GM10248 (cell line): Measurements from ENCODE around the gene LSM3.

Experiments
- CTCF ChIA-PET: fragments of 300-600 bp; sonication (Branson Sonifier 250); formaldehyde crosslinking; extraction: SDS; loops from one replicate; lab custom pipeline; 2021; ENCODE audit warnings: antibody characterized with exemption; lab: Yijun Ruan, JAX
- POLR2A ChIA-PET: fragments of 350-650 bp; sonication (Branson Sonifier 250); formaldehyde crosslinking; extraction: SDS; loops from one replicate; lab custom pipeline; 2020; ENCODE audit warnings: antibody characterized with exemption; lab: Yijun Ruan, JAX
- DNase-seq: peaks from one replicate; pipeline ENCODE4 v3.0.0; 2012; ENCODE audit errors: extremely low spot score
- TF ChIP-seq, protein P1 (sequence below): IDR thresholded peaks from 2 replicates; pipeline ENCODE4 v1.5.1; 2012; ENCODE audit warnings: mild to moderate bottlenecking, low read depth; ENCODE audit errors: extremely low read depth, missing control alignments, control extremely low read depth

The LSM3 gene

DNA sequence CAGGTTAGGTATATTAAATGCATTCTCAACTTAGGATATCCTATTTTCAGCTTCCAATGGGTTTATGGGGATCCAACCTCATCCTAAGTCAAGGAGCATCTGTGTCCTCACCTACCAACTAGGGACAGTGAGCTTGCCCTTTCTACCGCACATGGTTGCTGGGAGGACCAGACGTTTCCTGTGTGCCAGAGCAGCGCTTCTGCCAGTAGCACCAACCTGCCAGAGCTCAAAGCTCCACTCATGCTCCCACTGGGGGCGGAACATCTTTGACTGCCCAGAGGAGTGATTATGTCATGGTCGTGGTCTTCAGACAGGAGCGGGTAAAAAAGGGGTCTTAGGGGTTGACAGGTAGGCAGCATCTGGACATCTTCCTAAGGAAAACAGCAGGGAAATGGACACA is 25.0 kb upstream of the LSM3 start:
- TF ChIP-seq, protein P1, sequence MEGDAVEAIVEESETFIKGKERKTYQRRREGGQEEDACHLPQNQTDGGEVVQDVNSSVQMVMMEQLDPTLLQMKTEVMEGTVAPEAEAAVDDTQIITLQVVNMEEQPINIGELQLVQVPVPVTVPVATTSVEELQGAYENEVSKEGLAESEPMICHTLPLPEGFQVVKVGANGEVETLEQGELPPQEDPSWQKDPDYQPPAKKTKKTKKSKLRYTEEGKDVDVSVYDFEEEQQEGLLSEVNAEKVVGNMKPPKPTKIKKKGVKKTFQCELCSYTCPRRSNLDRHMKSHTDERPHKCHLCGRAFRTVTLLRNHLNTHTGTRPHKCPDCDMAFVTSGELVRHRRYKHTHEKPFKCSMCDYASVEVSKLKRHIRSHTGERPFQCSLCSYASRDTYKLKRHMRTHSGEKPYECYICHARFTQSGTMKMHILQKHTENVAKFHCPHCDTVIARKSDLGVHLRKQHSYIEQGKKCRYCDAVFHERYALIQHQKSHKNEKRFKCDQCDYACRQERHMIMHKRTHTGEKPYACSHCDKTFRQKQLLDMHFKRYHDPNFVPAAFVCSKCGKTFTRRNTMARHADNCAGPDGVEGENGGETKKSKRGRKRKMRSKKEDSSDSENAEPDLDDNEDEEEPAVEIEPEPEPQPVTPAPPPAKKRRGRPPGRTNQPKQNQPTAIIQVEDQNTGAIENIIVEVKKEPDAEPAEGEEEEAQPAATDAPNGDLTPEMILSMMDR = no peak
- CTCF ChIA-PET = interaction anchor here (1.0 to 1.9 kb wide), 3 partner anchors 19 to 42 kb away, joined by 3 to 4 read pairs (median 4); partner anchors contain the start of genes LSM3 and XPC
- POLR2A ChIA-PET = no interaction called here
- DNase-seq = no peak

- POLR2A ChIA-PET = no interaction called here
- TF ChIP-seq, protein P1 = no peak
- no peak for DNase-seq
- CTCF ChIA-PET = interaction anchor here (1.0 to 1.3 kb wide), 3 partner anchors 10 to 20 kb away, joined by 3 to 4 read pairs (median 3); no protein-coding TSS in a partner anchor
Measured at GRCh38 chr3:14154276-14154675, 24.3 kb upstream of the LSM3 start.

- TF ChIP-seq, protein P1 = no peak
- ChIA-PET CTCF (interaction anchor here (1.0 to 1.2 kb wide), 3 partner anchors 9 to 14 kb away, joined by 3 read pairs; no protein-coding TSS in a partner anchor), POLR2A (no interaction called here)
- no peak for DNase-seq
Measured at GRCh38 chr3:14154895-14155440, 23.6 kb upstream of the LSM3 start.

- DNase-seq = no peak
- ChIA-PET POLR2A (no interaction called here), CTCF (interaction anchor here (1.2 kb wide), 1 partner anchor 10 kb away, joined by 3 read pairs; no protein-coding TSS in a partner anchor)
- TF ChIP-seq, protein P1 = no peak
Measured at GRCh38 chr3:14156201-14156600, 22.4 kb upstream of the LSM3 start.

GRCh38 chr3:14156843-14157561 is 21.6 kb upstream of the LSM3 start:
- TF ChIP-seq, protein P1 = no peak
- no peak for DNase-seq
- CTCF ChIA-PET = interaction anchor here (1.6 kb wide), 1 partner anchor 14 kb away, joined by 3 read pairs; no protein-coding TSS in a partner anchor
- POLR2A ChIA-PET = interaction anchor here (0.5 kb wide), 1 partner anchor 677 kb away, joined by 3 read pairs; the partner anchor contains the start of gene HDAC11

DNA sequence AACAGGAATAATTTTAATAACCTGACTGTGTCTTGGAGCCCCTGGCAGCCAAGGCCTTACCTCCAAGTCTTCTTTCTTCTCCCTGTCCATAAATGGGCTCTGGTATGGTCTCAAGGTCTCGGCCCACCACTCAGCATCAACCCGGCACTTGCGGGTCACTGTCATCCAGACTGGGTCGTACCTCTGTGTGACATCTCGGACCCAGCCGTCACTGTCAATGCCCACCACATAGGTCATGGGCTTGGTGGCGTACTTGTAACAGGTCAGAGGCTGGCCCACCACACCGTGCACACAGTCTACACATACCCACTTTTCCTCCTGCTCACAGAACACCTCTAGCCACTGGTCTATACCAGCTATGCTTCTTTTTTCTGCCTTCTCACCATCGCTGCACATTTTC is 20.7 kb upstream of the LSM3 start:
- TF ChIP-seq, protein P1 = no peak
- CTCF ChIA-PET = interaction anchor here (1.6 kb wide), 2 partner anchors 15 to 17 kb away, joined by 3 to 4 read pairs; no protein-coding TSS in a partner anchor
- POLR2A ChIA-PET = no interaction called here
- DNase-seq = no peak
